Liver (tissue), 9 donors: ENCODE results near the gene TPRA1. TPM values are rescaled to one million over a fixed set of nuclear protein-coding genes. Genes with fewer than 3 reads are reported as not detected.

ENCODE experiments used
- DNase-seq: peaks from one replicate; pipeline ENCODE4 v3.0.0-alpha.2; 2017; ENCODE audit warnings: low spot score
- H3K27ac ChIP-seq, 2 donors: one replicate each; pipeline ENCODE4 v1.7.0; 2013; ENCODE audit warnings: inconsistent platforms in 2 of 2, low read length in 2 of 2, control low read depth in 1 of 2, low read depth in 1 of 2, mild to moderate bottlenecking in 1 of 2
- H3K27me3 ChIP-seq, 4 donors: one replicate each; pipeline versions ENCODE4 v1.6.1 to v1.7.0; 2013; ENCODE audit warnings: low read length in 3 of 4, inconsistent platforms in 1 of 4, mild to moderate bottlenecking in 1 of 4, moderate library complexity in 1 of 4; ENCODE audit not compliant: control insufficient read depth in 4 of 4, insufficient read depth in 4 of 4
- H3K36me3 ChIP-seq, 4 donors: one replicate each; pipeline versions ENCODE4 v1.6.1 to v1.7.0; 2013; ENCODE audit warnings: low read length in 3 of 4, mild to moderate bottlenecking in 3 of 4, low read depth in 1 of 4, moderate library complexity in 1 of 4; ENCODE audit not compliant: control insufficient read depth in 4 of 4, insufficient read depth in 3 of 4
- H3K4me1 ChIP-seq, 4 donors: one replicate each; pipeline versions ENCODE4 v1.6.1 to v1.7.0; 2013; ENCODE audit warnings: low read length in 3 of 4, mild to moderate bottlenecking in 3 of 4, moderate library complexity in 1 of 4; ENCODE audit not compliant: control insufficient read depth in 4 of 4, insufficient read depth in 4 of 4
- H3K4me3 ChIP-seq, 3 donors: one replicate each; pipeline versions ENCODE4 v1.6.1 to v1.7.0; 2013; ENCODE audit warnings: low read length in 3 of 3, control low read depth in 1 of 3, low read depth in 1 of 3, mild to moderate bottlenecking in 1 of 3
- H3K9ac ChIP-seq, 2 donors: one replicate each; pipeline ENCODE4 v1.7.0; 2013; ENCODE audit warnings: low read length in 2 of 2, mild to moderate bottlenecking in 2 of 2, moderate library complexity in 2 of 2, control low read depth in 1 of 2, low read depth in 1 of 2
- H3K9me3 ChIP-seq, 4 donors: one replicate each; pipeline versions ENCODE4 v1.6.1 to v1.7.0; 2013; ENCODE audit warnings: low read length in 3 of 4; ENCODE audit not compliant: control insufficient read depth in 4 of 4
- ATF3 ChIP-seq: IDR thresholded peaks from 2 replicates; pipeline ENCODE4 v1.6.1; 2016; ENCODE audit warnings: antibody characterized with exemption
- CTCF ChIP-seq: fragments of 150-350 bp; IDR thresholded peaks from 2 replicates; pipeline ENCODE4 v1.5.1; 2017; ENCODE audit warnings: improper control_type of control experiment, low read depth, low read length; ENCODE audit not compliant: missing input control
- EGR1 ChIP-seq, 2 donors: IDR thresholded peaks; 2 replicates each; pipeline ENCODE4 v1.6.1; 2016 to 2018; ENCODE audit warnings: antibody characterized with exemption in 2 of 2, low read depth in 2 of 2
- FOXA1 ChIP-seq: IDR thresholded peaks from 2 replicates; pipeline ENCODE4 v1.6.1; 2016; ENCODE audit warnings: antibody characterized with exemption
- FOXA2 ChIP-seq: IDR thresholded peaks from 2 replicates; pipeline ENCODE4 v1.6.1; 2016; ENCODE audit warnings: antibody characterized with exemption
- GABPA ChIP-seq, 2 donors: IDR thresholded peaks in 1 of 2; conservative IDR thresholded peaks in 1 of 2; 2 replicates each; pipeline ENCODE4 v1.6.1; 2016; ENCODE audit warnings: antibody characterized with exemption in 2 of 2, mild to moderate bottlenecking in 1 of 2, moderate library complexity in 1 of 2
- HNF4A ChIP-seq, 2 donors: conservative IDR thresholded peaks; 2 replicates each; pipeline ENCODE4 v1.6.1; 2016; ENCODE audit warnings: antibody characterized with exemption in 2 of 2, mild to moderate bottlenecking in 2 of 2
- JUND ChIP-seq, 2 donors: IDR thresholded peaks; 2 replicates each; pipeline ENCODE4 v1.6.1; 2016; ENCODE audit warnings: antibody characterized with exemption in 2 of 2
- MAX ChIP-seq: IDR thresholded peaks from 2 replicates; pipeline ENCODE4 v1.6.1; 2016; ENCODE audit warnings: antibody characterized with exemption
- NR2F2 ChIP-seq: IDR thresholded peaks from 2 replicates; pipeline ENCODE4 v1.6.1; 2016; ENCODE audit warnings: antibody characterized with exemption
- RAD21 ChIP-seq, 2 donors: IDR thresholded peaks; 2 replicates each; pipeline ENCODE4 v1.6.1; 2016; ENCODE audit warnings: antibody characterized with exemption in 2 of 2, mild to moderate bottlenecking in 2 of 2
- RXRA ChIP-seq, 2 donors: IDR thresholded peaks; 2 replicates each; pipeline ENCODE4 v1.6.1; 2017 to 2018; ENCODE audit warnings: antibody characterized with exemption in 2 of 2, mild to moderate bottlenecking in 1 of 2
- SP1 ChIP-seq: IDR thresholded peaks from 2 replicates; pipeline ENCODE4 v1.6.1; 2018; ENCODE audit warnings: antibody characterized with exemption, mild to moderate bottlenecking
- TAF1 ChIP-seq: conservative IDR thresholded peaks from 2 replicates; pipeline ENCODE4 v1.6.1; 2016; ENCODE audit warnings: antibody characterized with exemption, mild to moderate bottlenecking
- YY1 ChIP-seq: IDR thresholded peaks from 2 replicates; pipeline ENCODE4 v1.6.1; 2016; ENCODE audit warnings: antibody characterized with exemption, mild to moderate bottlenecking
- ZBTB33 ChIP-seq: IDR thresholded peaks from 2 replicates; pipeline ENCODE4 v1.6.1; 2016; ENCODE audit warnings: antibody characterized with exemption
- WGBS: extraction: QIAGEN DNeasy Blood & Tissue Kit; methylation state at CpG from one replicate; pipeline ENCODE4 v1.1.7; 2013; 5-methylcytosine and 5-hydroxymethylcytosine counted together
- polyA plus RNA-seq, 2 donors: library from polyadenylated mRNA; stranded (reverse) in 1 of 2; unstranded in 1 of 2; fragments of 200-250 nt in 1 of 2; fragments of >200 nt in 1 of 2; fragmentation: Nextera tagmentation in 1 of 2; extraction: Ambion mirVana in 1 of 2; gene quantifications; one replicate each; pipeline versions ENCODE4 v1.2.1 to v1.2.3, GENCODE V29; 2013 to 2015
- total RNA-seq, 2 donors: library from RNA; depleted of rRNA; stranded (reverse); fragments of >200 nt; gene quantifications; one replicate each; pipeline ENCODE4 v1.2.3, GENCODE V29; 2014
- TF ChIP-seq, protein P1 (sequence below): IDR thresholded peaks from 2 replicates; pipeline ENCODE4 v1.6.1; 2016; ENCODE audit warnings: antibody characterized with exemption, mild to moderate bottlenecking
- donor health status: healthy.
- donor health status: healthy.
- donor health status: healthy.
- donor health status: healthy.
- donor health status: healthy.

TPRA1 gene
- total and polyA plus RNA-seq, 4 donors: 17.3 to 27.1 (median 21.3) TPM

GRCh38 chr3:127560051-127560787, 30.3 kb downstream of the TPRA1 start:
- 73% methylated on average over 3 of the region's 3 CpGs for WGBS
- Histone ChIP-seq H3K9me3 (no peaks in the 10 kb centered on the region), H3K4me3 (peak overlapping the region in 1 of 3 donors; percentile 11), H3K9ac (no peak overlapping the region), H3K4me1 (no peaks in the 10 kb centered on the region), H3K27me3 (no peaks in the 10 kb centered on the region), H3K36me3 (no peaks in the 10 kb centered on the region), H3K27ac (no peak overlapping the region)
- TF ChIP-seq GABPA (IDR thresholded peaks at IDR 0.05 in 1 of 2, conservative IDR thresholded peaks at IDR 0.05 in 1 of 2) (peak in 1 of 2 donors; percentile 38), JUND (IDR thresholded peaks at IDR 0.05) (no peak), RAD21 (IDR thresholded peaks at IDR 0.05) (no peak), CTCF (no peak), FOXA2 (no peak), YY1 (no peak)
- TF ChIP-seq, protein P1, sequence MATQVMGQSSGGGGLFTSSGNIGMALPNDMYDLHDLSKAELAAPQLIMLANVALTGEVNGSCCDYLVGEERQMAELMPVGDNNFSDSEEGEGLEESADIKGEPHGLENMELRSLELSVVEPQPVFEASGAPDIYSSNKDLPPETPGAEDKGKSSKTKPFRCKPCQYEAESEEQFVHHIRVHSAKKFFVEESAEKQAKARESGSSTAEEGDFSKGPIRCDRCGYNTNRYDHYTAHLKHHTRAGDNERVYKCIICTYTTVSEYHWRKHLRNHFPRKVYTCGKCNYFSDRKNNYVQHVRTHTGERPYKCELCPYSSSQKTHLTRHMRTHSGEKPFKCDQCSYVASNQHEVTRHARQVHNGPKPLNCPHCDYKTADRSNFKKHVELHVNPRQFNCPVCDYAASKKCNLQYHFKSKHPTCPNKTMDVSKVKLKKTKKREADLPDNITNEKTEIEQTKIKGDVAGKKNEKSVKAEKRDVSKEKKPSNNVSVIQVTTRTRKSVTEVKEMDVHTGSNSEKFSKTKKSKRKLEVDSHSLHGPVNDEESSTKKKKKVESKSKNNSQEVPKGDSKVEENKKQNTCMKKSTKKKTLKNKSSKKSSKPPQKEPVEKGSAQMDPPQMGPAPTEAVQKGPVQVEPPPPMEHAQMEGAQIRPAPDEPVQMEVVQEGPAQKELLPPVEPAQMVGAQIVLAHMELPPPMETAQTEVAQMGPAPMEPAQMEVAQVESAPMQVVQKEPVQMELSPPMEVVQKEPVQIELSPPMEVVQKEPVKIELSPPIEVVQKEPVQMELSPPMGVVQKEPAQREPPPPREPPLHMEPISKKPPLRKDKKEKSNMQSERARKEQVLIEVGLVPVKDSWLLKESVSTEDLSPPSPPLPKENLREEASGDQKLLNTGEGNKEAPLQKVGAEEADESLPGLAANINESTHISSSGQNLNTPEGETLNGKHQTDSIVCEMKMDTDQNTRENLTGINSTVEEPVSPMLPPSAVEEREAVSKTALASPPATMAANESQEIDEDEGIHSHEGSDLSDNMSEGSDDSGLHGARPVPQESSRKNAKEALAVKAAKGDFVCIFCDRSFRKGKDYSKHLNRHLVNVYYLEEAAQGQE: no peak
- no peak for DNase-seq

- H3K4me1 ChIP-seq: no peaks in the 10 kb centered on the region
- WGBS: 65% methylated on average over 6 of the region's 6 CpGs
- H3K27me3 ChIP-seq: no peaks in the 10 kb centered on the region
- H3K9me3 ChIP-seq: no peaks in the 10 kb centered on the region
- TF ChIP-seq GABPA (IDR thresholded peaks at IDR 0.05 in 1 of 2, conservative IDR thresholded peaks at IDR 0.05 in 1 of 2) (no peak), RXRA (IDR thresholded peaks at IDR 0.05) (no peak), ATF3 (no peak), TAF1 (no peak), MAX (no peak), RAD21 (IDR thresholded peaks at IDR 0.05) (no peak), JUND (IDR thresholded peaks at IDR 0.05) (no peak), SP1 (no peak), ZBTB33 (no peak), HNF4A (conservative IDR thresholded peaks at IDR 0.05) (no peak), YY1 (no peak), EGR1 (IDR thresholded peaks at IDR 0.05; ENCODE audit: low read depth in 2 of 2) (no peak), NR2F2 (no peak), CTCF (no peak), FOXA1 (no peak)
- no peak for DNase-seq
- H3K9ac ChIP-seq: no peak overlapping the region
- H3K27ac ChIP-seq: no peak overlapping the region
- no peak overlapping the region for H3K4me3 ChIP-seq
- H3K36me3 ChIP-seq: no peaks in the 10 kb centered on the region
These were observed 34.0 kb downstream of the TPRA1 start for GRCh38 chr3:127556565-127556964.
